GM20000 (cell line): ENCODE measurements around the gene SLC35F1.
A peak's percentile ranks its signal among the peaks of the same experiment; 100 is the strongest.
"Not testable (repeated sequence)": the region's sequence is repeated elsewhere in the genome, so short reads cannot be mapped to it uniquely, and the experiment has no call there.

Source experiments
- DNase-seq: peaks from one replicate; pipeline ENCODE4 v3.0.0; 2012; ENCODE audit warnings: low spot score
- TF ChIP-seq, protein P1 (sequence below): IDR thresholded peaks from 2 replicates; pipeline ENCODE4 v1.5.1; 2012; ENCODE audit warnings: mild to moderate bottlenecking, control low read depth; ENCODE audit errors: extremely low read depth, missing control alignments

SLC35F1 gene

DNA sequence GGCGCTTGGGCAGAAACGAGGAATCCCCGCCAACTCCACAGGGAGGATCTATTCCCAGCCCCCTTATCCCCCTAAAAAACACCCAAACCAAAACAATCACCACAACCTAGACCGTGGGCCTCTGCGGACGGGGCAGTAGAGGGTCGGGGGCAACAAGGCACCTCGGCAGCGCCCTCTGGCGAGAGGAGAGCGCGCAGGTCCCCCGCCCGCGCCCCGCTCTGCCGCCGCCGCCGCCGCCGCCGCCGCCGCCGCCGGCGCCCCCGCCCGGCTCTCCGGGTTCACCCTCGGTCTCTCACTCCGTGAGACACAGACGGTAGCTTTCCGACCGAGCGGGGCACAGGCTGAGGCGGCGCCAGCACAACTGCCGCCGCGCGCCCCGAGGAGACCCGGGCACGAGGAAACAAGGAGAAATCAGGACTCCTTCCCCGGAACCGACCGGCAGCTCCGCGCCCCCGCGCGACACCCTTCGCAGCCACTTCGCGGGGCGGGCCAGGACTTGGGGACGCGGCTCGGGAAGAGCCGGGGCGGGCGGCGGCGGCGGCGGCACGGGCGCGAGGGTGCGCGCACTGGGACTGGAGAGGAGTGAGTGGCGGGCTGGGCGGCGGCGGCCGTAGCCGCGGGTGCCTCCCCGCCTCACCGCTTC lies at the start of gene SLC35F1:
Gene SLC35F1 (plus strand): TSS at position 307 of the 643 bp plus-strand sequence.
- TF ChIP-seq, protein P1, sequence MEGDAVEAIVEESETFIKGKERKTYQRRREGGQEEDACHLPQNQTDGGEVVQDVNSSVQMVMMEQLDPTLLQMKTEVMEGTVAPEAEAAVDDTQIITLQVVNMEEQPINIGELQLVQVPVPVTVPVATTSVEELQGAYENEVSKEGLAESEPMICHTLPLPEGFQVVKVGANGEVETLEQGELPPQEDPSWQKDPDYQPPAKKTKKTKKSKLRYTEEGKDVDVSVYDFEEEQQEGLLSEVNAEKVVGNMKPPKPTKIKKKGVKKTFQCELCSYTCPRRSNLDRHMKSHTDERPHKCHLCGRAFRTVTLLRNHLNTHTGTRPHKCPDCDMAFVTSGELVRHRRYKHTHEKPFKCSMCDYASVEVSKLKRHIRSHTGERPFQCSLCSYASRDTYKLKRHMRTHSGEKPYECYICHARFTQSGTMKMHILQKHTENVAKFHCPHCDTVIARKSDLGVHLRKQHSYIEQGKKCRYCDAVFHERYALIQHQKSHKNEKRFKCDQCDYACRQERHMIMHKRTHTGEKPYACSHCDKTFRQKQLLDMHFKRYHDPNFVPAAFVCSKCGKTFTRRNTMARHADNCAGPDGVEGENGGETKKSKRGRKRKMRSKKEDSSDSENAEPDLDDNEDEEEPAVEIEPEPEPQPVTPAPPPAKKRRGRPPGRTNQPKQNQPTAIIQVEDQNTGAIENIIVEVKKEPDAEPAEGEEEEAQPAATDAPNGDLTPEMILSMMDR, result peak; percentile 55
- peak; percentile 78 for DNase-seq

DNA sequence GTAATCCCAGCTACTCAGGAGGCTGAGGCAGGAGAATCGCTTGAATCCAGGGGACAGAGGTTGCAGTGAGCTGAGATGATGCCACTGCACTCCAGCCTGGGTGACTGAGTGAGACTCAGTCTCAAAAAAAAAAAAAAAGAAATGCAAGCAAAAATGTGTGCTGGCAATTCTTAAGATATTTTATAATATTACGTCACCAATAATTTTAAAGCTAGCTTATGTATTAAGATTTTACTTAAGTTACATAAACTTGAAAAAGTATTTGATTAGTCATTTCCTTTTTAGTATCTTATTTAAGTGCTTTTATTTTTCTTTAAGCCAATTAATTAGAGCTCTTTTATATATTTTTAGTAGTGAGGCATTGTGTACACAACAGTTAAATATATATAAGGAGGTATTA lies 48.5 kb upstream of the SLC35F1 start:
- DNase-seq, result not testable (repeated sequence)

- TF ChIP-seq, protein P1, result no peak
- DNase-seq, result no peak
Observed at GRCh38 chr6:117861545-117861944, 45.5 kb upstream of the SLC35F1 start.

DNA sequence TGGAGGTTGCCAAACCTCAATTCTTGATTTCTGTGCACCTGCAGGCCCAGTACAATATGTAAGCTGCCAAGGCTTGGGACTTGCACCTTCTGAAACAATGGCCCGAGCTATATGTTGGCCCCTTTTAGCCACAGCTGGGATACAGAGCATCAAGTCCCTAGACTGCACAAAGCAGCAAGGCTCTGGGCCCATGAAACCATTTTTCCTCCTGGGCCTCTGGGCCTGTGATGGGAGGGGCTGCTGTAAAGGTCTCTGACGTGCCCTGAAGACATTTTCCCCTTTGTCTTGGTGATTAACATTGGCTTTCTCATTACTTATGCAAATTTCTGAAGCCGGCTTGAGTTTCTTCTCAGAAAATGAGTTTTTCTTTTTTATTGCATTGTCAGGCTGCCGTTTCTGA lies 40.5 kb upstream of the SLC35F1 start:
- TF ChIP-seq, protein P1, result no peak

DNA sequence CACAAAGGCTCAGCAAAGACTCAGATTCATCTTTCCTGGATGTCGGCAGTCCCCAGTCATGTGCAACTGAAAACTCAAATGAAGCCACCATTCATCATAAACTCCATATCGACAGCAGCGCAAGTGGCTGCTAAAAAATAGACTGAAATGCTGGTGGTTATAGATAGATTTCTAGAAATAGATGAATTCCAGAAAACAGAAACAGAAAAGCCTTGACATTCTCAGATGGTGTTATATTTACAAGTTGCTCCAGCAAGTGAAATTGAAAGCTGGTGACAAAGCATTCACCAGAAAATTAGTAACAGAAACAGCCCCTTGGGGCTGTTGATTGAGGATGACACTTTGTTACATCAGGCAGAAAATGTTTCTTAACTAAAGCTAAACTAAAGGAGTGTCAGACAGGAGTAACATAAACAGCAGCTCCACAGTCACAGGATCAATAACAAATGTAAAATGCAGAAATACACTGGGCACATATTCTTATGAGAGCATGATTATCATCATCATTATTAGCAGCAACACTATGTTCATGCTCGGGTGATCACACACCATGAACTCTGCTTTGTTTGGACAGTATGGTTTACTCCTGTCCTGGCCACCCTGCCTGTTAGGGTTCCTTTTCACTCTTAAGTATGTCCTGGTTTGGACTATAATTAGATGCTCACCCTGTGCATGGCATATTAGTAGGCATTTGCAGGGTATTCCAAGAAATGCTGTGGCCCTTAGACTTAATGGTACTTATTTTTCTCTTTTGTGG lies 36.4 kb upstream of the SLC35F1 start:
- TF ChIP-seq, protein P1, result no peak
- no peak for DNase-seq

More for the DNA sequence above, 40.5 kb upstream of the SLC35F1 start:
- DNase-seq, result no peak

- TF ChIP-seq, protein P1, result no peak
- DNase-seq, result no peak
Observed at GRCh38 chr6:117880824-117881223, 26.2 kb upstream of the SLC35F1 start.

DNA sequence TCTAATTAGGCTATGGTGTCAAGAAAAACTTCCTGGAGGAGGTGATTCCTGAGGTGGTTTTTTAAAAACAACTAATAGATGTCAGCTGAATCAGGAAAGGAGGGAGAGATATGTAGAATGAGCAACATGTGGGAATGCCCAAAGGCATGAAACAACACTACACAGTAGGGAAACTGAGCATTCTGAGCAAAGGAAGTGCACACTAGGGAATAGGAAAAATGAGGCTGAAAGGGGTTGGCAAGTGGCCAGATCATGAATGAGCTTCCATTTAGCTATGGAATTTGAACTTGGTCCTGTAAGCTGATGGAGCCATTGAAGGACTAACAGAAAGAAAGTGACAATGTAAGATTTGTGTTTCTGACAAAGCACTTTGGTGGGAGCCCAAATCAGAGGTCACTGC lies 16.9 kb upstream of the SLC35F1 start:
- DNase-seq, result no peak
- TF ChIP-seq, protein P1, result no peak
